ENCODE data around the gene CETP.

DNA sequence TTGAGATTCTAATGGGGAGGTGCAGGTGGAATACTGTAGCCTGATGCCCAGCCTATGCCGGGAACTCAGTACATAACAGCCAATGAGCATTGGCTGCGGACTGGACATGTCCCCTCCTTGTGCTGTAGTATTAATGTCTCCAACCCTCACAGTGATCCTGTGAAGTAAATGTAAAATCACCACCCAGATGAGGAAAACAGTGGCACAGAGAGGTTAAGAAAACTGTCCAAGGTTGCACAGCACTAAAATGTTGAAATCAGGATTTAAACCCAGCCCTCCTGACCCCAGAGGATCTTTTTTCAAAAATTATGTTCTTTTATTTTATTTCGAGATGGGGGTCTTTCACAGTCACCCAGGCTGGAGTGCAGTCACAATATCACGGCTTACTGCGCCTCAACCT, 35.5 kb downstream of the CETP start:
- TF ChIP-seq, protein P1, sequence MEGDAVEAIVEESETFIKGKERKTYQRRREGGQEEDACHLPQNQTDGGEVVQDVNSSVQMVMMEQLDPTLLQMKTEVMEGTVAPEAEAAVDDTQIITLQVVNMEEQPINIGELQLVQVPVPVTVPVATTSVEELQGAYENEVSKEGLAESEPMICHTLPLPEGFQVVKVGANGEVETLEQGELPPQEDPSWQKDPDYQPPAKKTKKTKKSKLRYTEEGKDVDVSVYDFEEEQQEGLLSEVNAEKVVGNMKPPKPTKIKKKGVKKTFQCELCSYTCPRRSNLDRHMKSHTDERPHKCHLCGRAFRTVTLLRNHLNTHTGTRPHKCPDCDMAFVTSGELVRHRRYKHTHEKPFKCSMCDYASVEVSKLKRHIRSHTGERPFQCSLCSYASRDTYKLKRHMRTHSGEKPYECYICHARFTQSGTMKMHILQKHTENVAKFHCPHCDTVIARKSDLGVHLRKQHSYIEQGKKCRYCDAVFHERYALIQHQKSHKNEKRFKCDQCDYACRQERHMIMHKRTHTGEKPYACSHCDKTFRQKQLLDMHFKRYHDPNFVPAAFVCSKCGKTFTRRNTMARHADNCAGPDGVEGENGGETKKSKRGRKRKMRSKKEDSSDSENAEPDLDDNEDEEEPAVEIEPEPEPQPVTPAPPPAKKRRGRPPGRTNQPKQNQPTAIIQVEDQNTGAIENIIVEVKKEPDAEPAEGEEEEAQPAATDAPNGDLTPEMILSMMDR (conservative IDR thresholded peaks at IDR 0.05 in 1 of 2, IDR thresholded peaks at IDR 0.05 in 1 of 2; ENCODE audit: low read depth in 1 of 2, low read length in 2 of 2), result no peak
- TF ChIP-seq EZH2 (IDR thresholded peaks at IDR 0.05; ENCODE audit: low read length, missing control alignments), result no peak

All from fibroblast of lung (primary cell).